Smooth muscle cell (in vitro differentiated cells): ENCODE measurements around the gene RNU6-9. TPM values are rescaled to one million over a fixed set of nuclear protein-coding genes. Genes with fewer than 3 reads are reported as not detected.
"Not testable (repeated sequence)": the region's sequence is repeated elsewhere in the genome, so short reads cannot be mapped to it uniquely, and the experiment has no call there.

Experiments
- DNase-seq: peaks from one replicate; lab custom pipeline; 2025; ENCODE audit not compliant: unreplicated experiment; lab: John Stamatoyannopoulos, UW
- H2AFZ ChIP-seq: fragments of 200-600 bp; sonication (generic); 2 replicates; pipeline ENCODE4 v1.6.0; 2016; ENCODE audit warnings: antibody characterized with exemption, low read depth, mild to moderate bottlenecking
- H3F3A ChIP-seq: fragments of 200-600 bp; sonication (generic); 2 replicates; pipeline ENCODE4 v1.6.0; 2017; ENCODE audit warnings: antibody characterized with exemption, low read depth
- H3K27ac ChIP-seq: fragments of 200-600 bp; sonication (generic); 2 replicates; pipeline ENCODE4 v1.5.1; 2016; ENCODE audit warnings: low read depth, mild to moderate bottlenecking
- H3K27me3 ChIP-seq: fragments of 200-600 bp; sonication (generic); 2 replicates; pipeline ENCODE4 v1.6.1; 2016; ENCODE audit warnings: low read depth, mild to moderate bottlenecking
- H3K36me3 ChIP-seq: fragments of 200-600 bp; sonication (generic); 2 replicates; pipeline ENCODE4 v1.5.1; 2016; ENCODE audit warnings: low read depth
- H3K4me1 ChIP-seq: fragments of 200-600 bp; sonication (generic); 2 replicates; pipeline ENCODE4 v1.5.1; 2016; ENCODE audit warnings: low read depth
- H3K4me2 ChIP-seq: fragments of 200-600 bp; sonication (generic); 2 replicates; pipeline ENCODE4 v1.6.0; 2016; ENCODE audit warnings: mild to moderate bottlenecking
- H3K4me3 ChIP-seq: fragments of 200-600 bp; sonication (generic); 2 replicates; pipeline ENCODE4 v1.5.1; 2016; ENCODE audit warnings: mild to moderate bottlenecking
- H3K79me2 ChIP-seq: fragments of 200-600 bp; sonication (generic); 2 replicates; pipeline ENCODE4 v1.6.0; 2016; ENCODE audit warnings: low read depth, mild to moderate bottlenecking
- H3K9ac ChIP-seq: fragments of 200-600 bp; sonication (generic); 2 replicates; pipeline ENCODE4 v1.6.0; 2016; ENCODE audit warnings: low read depth
- H3K9me3 ChIP-seq: fragments of 200-600 bp; sonication (generic); replicated peaks from 2 replicates; pipeline ENCODE4 v1.5.1; 2016; ENCODE audit warnings: low read depth
- H4K20me1 ChIP-seq: fragments of 200-600 bp; sonication (generic); 2 replicates; pipeline ENCODE4 v1.6.0; 2016; ENCODE audit warnings: low read depth
- CTCF ChIP-seq: fragments of 200-600 bp; sonication (generic); IDR thresholded peaks from 2 replicates; pipeline ENCODE4 v1.5.1; 2017; ENCODE audit warnings: borderline replicate concordance, mild to moderate bottlenecking, antibody characterized with exemption; ENCODE audit not compliant: insufficient read depth, poor library complexity, severe bottlenecking
- WGBS: methylation state at CpG from one replicate; pipeline ENCODE4 v1.1.7; 2016; ENCODE audit warnings: low lambda C conversion rate; 5-methylcytosine and 5-hydroxymethylcytosine counted together
- polyA plus RNA-seq: library from polyadenylated mRNA; unstranded; fragments of >200 nt; fragmentation: Nextera tagmentation; extraction: Ambion mirVana; gene quantifications from 2 replicates; pipeline ENCODE4 v1.2.1, GENCODE V29; 2016
- total RNA-seq: library from RNA; depleted of rRNA; stranded (reverse); fragments of >200 nt; gene quantifications from 2 replicates; pipeline ENCODE4 v1.2.3, GENCODE V29; 2014

Gene RNU6-9
- total and polyA plus RNA-seq, 2 experiments from 2014 or later: not detected

DNA sequence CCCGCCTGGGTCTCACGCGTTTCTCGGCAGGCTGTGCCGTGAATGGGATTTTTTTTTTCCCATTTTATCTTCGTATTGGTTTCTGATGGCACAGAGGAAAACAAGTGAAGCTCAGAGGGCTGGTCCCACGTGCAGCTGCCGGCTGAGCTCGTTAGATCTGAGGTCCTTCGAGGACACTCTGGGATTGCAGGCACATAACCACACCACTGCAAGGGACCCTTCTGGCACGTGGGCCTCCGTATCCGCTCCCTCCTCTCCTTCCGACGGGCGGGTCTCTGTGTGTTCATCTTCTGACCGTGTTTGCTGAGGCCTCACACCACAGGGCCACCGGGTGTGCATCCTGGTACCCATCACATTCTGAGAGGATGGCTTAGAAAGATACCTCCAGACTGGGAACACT is 17.2 kb upstream of the RNU6-9 start:
- TF ChIP-seq CTCF: no peak
- Histone ChIP-seq H3K4me1 (no peaks in the 10 kb centered on the region), H3K9ac (no peak overlapping the region), H3K4me3 (no peak overlapping the region), H3K36me3 (no peaks in the 10 kb centered on the region), H2AFZ (no peak overlapping the region), H3K9me3 (no peaks in the 10 kb centered on the region), H3K27ac (no peak overlapping the region), H4K20me1 (peaks cover 20% of the 10 kb centered on the region), H3K79me2 (no peaks in the 10 kb centered on the region), H3K27me3 (no peaks in the 10 kb centered on the region), H3K4me2 (no peak overlapping the region), H3F3A (no peaks in the 10 kb centered on the region)
- WGBS: 92% methylated on average over 18 of the region's 18 CpGs
- DNase-seq: no peak

DNA sequence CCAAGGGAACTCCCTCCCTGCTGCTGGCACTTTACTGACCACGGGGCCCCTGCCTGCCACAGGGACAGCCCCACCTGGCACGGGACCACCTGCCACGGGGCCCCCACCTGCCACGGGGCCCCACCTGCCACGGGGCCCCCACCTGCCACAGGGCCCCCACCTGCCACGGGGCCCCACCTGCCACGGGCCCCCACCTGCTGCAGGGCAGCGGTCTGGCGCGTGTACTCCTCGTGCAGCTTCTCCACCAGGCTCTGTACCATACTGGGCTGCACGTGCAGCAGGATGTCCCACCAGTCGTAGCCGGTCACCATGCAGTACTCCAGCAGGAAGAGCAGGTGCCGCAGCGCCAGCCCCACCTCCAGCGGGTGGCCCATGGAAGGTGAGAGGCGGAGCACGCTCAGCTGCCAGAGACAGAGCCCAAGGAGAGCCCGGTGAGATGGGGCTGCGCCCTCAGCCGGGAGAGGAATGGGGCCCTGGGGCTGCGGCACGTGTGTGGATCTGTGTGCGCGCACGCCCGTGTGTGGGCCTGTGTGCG is 16.4 kb upstream of the RNU6-9 start:
- Histone ChIP-seq H3K27me3 (no peaks in the 10 kb centered on the region), H3K4me2 (no peak overlapping the region), H3K9ac (no peak overlapping the region), H3K9me3 (no peaks in the 10 kb centered on the region), H2AFZ (no peak overlapping the region), H3K79me2 (no peaks in the 10 kb centered on the region), H3K36me3 (no peaks in the 10 kb centered on the region), H3F3A (no peaks in the 10 kb centered on the region), H3K4me3 (no peak overlapping the region), H3K4me1 (no peaks in the 10 kb centered on the region), H3K27ac (no peak overlapping the region), H4K20me1 (peaks cover 22% of the 10 kb centered on the region)
- TF ChIP-seq CTCF: no peak
- no peak for DNase-seq
- 95% methylated on average over 27 of the region's 29 CpGs for WGBS

GRCh38 chr19:877992-878660 is 15.2 kb upstream of the RNU6-9 start:
- H3F3A ChIP-seq, H3K27ac ChIP-seq, H3K4me3 ChIP-seq, H3K9me3 ChIP-seq, H3K79me2 ChIP-seq, DNase-seq, H3K36me3 ChIP-seq, H2AFZ ChIP-seq, H3K9ac ChIP-seq, H3K27me3 ChIP-seq, H3K4me2 ChIP-seq, H3K4me1 ChIP-seq: not testable (repeated sequence)
- peaks cover 34% of the 10 kb centered on the region for H4K20me1 ChIP-seq
- WGBS: 95% methylated on average over 4 of the region's 23 CpGs

GRCh38 chr19:878751-879561 is 14.3 kb upstream of the RNU6-9 start:
- H3F3A ChIP-seq, H3K27me3 ChIP-seq, H3K4me3 ChIP-seq, H3K9ac ChIP-seq, H3K27ac ChIP-seq, H3K4me2 ChIP-seq, DNase-seq, H3K4me1 ChIP-seq, H2AFZ ChIP-seq, H3K79me2 ChIP-seq, H3K9me3 ChIP-seq, H3K36me3 ChIP-seq: not testable (repeated sequence)
- peaks cover 39% of the 10 kb centered on the region for H4K20me1 ChIP-seq
- 84% methylated on average over 21 of the region's 24 CpGs for WGBS
